Measurements from ENCODE around the gene VPS26B.
A peak's percentile ranks its signal among the peaks of the same experiment; 100 is the strongest.
"Not testable (repeated sequence)": the region's sequence is repeated elsewhere in the genome, so short reads cannot be mapped to it uniquely, and the experiment has no call there.

VPS26B gene

DNA sequence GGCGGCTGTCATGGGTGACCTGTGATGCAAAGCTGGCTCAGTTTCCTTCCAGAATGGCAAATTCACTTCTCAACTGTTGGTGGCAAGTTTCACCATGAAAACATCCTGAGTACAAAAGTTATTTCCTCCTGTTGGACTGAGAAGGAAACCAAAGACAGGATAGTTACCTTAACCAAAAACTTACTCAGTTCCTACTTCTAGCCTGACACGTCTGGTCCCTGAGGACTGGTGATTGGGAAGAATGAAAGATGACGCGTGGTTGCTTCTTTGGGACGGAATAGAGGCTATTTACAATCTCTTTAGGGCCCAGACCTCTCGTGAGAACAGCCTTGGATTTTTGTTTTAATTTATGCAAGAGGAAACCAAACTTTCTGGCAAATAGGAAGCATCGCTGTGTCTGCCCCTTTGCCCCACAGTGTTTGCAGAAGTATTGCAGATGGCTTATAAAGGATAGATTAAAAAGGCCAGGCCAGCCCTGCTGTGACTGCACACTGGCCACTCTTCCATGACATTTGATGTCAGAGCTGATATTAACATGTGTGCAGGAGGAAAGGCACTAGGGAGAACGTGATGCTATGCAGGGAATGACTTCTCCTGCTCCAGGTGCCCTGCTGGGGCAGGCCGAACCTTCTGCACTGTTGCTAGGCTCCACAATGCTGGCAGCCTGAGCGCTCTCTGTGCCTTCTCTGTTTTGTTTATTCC, 7.6 kb downstream of the VPS26B start:
- DNase-seq (ENCODE audit: low read depth, low spot score): no peak

GRCh38 chr11:134233729-134234179, 9.3 kb downstream of the VPS26B start:
- no peak for DNase-seq (ENCODE audit: low read depth, low spot score)

DNA sequence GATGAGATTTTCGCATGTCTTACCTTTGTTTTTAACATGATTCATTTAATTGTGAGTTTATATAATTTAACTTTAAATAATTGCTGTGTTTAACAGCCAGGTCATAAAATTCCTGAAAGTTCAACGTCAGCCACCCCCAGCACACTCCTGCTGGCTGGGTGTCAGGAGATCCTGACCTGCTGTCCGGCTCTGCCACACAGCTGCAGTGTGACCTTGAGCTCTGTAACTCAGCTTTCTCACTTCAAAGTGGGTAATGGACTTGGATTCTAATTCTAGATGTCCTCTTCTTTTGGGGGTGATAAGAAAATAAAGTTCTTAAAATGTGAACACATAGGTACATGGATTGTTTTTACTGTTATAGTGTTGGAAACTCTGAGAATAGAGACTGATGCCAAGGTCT, 10.9 kb downstream of the VPS26B start:
- DNase-seq (ENCODE audit: low read depth, low spot score): no peak

DNA sequence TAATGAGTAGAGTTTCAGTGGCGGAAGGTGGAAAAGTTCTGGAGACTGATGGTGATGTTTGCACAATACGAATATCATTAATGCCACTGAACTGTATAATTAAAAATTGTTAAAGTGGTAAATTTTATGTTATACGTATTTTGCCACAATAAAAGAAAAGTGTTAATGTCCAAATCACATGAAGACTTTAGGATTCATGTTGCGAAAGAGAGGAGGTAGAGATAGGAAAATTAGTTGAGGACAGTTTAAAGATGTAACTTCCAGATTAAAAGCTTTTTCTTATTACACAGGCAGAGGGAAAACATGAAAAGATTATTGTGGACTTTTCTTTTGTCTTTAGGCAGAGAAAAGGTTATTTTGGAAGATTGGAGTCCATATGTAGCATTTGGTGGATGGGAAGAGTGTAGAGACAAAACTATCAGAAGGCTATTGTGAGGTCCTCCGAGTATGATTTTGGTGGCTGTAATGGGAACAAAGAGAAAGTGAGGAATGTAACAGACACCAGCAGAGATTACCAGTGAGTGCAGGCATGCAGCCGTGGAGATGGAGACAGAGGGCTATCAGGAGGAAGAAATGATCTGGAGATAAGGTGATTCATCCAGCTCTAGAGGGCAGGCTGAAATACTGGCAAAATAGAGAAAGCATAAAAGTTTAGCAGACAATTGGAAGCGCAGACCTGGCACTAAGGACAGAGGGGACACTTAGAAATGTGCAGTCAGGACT, 12.5 kb downstream of the VPS26B start:
- no peak for DNase-seq (ENCODE audit: low read depth, low spot score)

DNA sequence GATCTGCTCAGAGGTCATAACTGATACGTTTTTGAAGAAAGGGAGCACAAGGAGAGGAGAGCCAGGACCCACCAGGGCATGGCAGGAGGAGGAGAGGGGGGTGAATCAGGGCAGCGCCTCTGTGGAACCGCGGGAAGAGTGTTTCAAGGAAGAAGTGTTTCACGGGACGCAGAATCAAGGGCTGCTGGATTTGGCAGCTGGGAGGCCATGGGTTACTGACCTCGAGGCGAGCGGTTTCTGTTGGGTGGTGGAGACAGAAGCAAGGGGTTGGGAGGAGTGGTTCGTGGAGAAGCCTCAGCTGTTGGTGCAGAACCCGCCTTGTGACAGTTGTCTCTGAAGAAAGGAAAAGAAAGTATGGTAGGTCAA, 13.1 kb downstream of the VPS26B start:
- DNase-seq (ENCODE audit: low read depth, low spot score): no peak

DNA sequence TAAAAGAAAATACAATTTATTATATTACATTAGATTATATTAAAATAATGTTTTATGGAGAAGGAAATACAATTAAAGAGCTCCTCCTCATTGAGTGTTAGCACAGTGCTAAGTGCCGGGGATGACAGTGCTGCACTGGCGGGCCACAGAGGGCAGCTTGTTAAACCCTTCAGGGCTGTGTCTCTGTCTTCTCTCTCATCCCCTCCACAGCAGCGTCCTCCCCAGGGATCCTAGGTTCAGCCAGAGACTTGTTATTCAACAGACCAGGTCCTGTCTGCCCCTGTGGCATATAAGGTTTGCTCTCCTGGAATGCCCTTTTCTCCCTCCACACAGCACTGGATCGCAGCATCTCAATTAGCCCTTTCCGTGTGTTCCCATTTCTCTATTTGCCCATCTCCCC, 14.5 kb downstream of the VPS26B start:
- DNase-seq (ENCODE audit: low read depth, low spot score): no peak

- no peak for DNase-seq (ENCODE audit: low read depth, low spot score)
Measured at GRCh38 chr11:134240592-134240991, 16.1 kb downstream of the VPS26B start.

GRCh38 chr11:134242376-134242775, 17.9 kb downstream of the VPS26B start:
- DNase-seq (ENCODE audit: low read depth, low spot score): no peak

DNA sequence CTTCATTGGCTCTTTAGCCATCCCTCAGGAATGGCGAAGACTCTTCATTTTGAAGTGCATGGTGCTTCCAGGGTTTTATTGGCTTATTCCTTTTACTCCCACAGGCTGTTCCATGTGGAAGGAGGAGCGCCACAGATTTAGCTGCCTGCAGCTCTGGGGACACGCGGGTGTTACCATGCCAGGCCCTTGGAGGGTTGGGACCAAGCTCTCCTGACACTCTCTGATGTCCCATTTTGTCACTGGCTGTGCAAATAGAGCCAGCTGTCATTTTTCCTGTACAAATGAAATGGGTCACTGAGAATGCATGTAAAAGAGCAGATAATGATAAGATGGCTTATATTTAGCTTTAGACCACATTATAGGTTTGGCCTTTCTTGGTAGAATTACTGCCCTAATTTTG, 19.4 kb downstream of the VPS26B start:
- no peak for DNase-seq (ENCODE audit: low read depth, low spot score)

DNA sequence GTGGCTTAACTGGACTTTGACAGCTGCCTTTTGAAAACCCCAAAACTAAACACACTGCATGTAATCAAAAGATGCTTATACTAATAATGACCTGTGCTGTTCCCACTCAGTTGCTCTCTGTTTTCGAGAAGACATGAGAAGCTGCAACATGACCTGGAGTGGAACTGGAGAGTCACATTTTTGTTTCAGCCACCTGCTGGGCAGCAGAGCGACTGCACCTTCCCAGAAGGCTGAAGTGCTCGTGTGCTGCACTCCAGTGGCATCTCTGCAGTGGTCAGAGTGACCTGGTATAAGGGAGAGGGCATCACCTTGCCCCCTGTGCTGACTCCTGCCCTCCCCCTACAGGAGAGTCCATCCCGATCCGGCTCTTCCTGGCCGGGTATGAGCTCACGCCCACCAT, 20.1 kb downstream of the VPS26B start:
- no peak for DNase-seq (ENCODE audit: low read depth, low spot score)

- no peak for DNase-seq (ENCODE audit: low read depth, low spot score)
Measured at GRCh38 chr11:134245434-134245833, 21.0 kb downstream of the VPS26B start.

DNA sequence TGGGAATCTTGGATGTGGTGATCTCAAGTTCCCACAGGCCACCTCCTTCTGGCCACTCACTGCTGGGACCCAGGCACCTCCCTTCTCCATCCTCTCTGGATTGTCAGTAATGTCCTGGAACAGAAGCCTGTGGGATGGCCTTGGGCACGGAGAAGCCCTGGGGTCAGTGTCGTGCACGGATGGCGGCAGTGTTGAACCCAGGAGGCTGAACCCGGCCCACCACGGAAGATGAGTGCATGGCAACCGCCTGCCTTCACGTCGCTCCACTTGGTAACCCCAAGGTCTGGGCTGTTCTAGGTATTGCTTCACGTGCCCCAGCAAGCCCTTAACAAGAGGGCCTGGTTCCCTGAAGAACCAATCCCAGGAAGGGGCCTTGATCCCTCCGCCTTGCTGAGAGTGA, 21.6 kb downstream of the VPS26B start:
- no peak for DNase-seq (ENCODE audit: low read depth, low spot score)

GRCh38 chr11:134246678-134247077, 22.2 kb downstream of the VPS26B start:
- no peak for DNase-seq (ENCODE audit: low read depth, low spot score)

DNA sequence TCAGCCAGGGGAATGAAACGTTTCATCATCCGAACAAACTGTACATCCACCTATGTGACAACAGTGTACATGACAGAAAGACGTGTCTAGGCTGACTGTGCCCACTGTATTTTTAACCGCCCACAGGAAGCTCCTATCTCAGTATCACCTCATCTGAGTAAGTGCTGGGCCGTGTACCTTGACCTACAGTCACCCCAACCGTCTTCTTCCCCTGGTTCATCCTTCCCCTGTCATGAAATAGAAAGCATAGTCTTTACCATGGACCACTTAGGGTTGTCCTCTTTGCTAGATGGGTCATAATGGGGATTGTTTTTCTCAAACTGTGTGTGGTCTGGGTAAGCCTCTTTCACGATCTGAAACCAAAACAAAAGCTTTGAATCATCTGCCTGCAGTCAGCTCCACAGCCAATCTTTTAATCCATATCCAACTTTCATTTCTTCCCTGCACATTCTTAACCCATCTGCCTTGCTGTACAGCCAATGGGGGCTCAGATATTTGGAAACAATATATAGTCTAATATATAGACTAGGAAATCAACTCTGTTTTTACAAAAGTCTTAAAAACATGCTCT, 24.5 kb downstream of the VPS26B start:
- no peak for DNase-seq (ENCODE audit: low read depth, low spot score)

DNA sequence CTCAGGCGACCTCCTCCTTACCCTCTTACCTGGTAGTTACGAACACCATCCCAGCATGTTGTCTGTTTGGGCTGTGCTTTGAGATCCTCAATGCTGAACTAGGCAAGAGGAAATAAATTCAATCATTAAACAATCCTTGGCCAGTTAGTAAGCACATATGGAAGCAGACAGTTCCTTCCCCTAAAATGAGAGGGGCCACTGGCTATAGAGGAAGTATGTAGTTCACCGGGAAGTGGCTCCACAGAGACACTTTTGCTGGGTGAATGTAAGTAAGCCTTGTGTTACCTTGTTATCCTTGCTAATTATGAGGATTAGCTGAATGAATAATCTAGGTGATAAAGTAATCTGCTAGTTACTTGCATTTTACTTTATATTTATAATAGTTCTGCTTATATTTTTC, 25.8 kb downstream of the VPS26B start:
- no peak for DNase-seq (ENCODE audit: low read depth, low spot score)

DNA sequence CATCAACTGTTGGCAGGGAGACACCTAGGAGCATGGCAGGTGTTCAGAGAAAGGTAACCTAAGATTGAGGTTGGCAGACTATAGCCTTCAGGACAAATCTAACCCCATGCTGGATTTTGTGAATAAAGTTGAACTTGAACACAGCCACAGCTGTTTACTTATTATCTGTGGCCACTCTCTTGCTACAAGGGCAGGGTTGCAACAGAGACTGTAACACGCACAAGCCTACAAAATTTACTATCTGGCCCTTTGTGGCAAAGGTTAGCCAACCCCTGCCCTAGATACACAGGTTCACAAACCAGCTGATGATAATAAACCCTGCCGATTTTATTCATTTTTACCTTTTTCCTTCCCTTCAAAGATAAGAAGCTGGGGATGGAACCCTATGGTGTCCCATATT, 26.2 kb downstream of the VPS26B start:
- no peak for DNase-seq (ENCODE audit: low read depth, low spot score)

GRCh38 chr11:134252346-134253187, 28.1 kb downstream of the VPS26B start:
- no peak for DNase-seq (ENCODE audit: low read depth, low spot score)

- peak; percentile 94 for DNase-seq (ENCODE audit: low read depth, low spot score)
Measured at GRCh38 chr11:134253188-134253993, 28.9 kb downstream of the VPS26B start, which contains the start of the genes ACAD8 and THYN1. Gene ACAD8, plus strand, starts transcription at chr11:134253568. Its CDS starts 33 bp downstream, at chr11:134253601. Gene THYN1, minus strand, starts transcription at chr11:134253352. Its CDS starts 470 bp downstream, at chr11:134252882.

DNA sequence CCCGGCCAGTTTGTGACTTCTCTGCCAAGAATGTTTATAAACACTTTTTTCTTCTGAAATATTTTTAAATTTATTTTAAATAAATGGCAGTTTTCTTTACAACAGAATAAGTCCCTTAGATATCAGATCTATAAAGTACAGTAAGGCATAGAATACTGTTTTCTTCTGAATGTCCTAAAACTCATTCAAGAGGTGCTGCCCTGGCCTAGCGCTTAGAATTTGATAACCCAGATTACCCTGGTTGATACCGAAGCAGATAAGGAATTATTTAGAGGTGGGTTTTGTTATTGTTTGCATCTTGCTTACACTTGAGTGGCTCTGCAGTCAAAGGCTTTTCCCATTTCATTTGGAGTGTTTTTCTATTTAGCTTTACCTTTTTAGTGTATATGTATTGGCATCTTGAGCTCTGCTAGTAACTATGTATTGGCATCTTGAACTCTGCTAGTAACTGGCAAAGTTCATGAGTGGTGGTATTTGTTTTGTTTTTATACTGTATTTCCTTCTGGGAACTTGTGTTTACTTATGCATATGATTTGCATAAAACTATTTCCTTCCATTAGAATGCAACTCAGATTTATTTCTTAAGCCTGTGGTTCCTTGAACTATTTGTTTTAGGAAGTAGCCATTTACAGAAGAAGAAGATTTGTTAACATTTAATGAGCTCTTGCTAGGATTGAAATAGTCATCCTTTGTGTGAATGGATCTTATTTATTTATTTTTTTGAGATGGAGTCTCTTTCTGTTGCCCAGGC, 30.1 kb downstream of the VPS26B start:
- no peak for DNase-seq (ENCODE audit: low read depth, low spot score)

- DNase-seq (ENCODE audit: low read depth, low spot score): not testable (repeated sequence)
Measured at GRCh38 chr11:134255184-134255561, 30.7 kb downstream of the VPS26B start.

Measured in activated CD4-positive, CD25-positive, alpha-beta regulatory T cell treated with anti-CD3 and anti-CD28 coated beads, Interleukin-2, amount 50 U/mL, for 16 hours (primary cell).